Measurements from ENCODE around the gene UBASH3A. TPM values are rescaled to one million over a fixed set of nuclear protein-coding genes. Genes with fewer than 3 reads are reported as not detected.

The UBASH3A gene
- total RNA-seq, 3 donors from 2014 or later = 0.60 to 2.5 (median 1.8) TPM

- no peak overlapping the region for H3K4me3 ChIP-seq
- no peaks in the 10 kb centered on the region for H3K4me1 ChIP-seq (ENCODE audit: low read depth)
- TF ChIP-seq CTCF (IDR thresholded peaks at IDR 0.05) = no peak
- ATAC-seq (no peak), DNase-seq (no peak)
- no peaks in the 10 kb centered on the region for H3K36me3 ChIP-seq (ENCODE audit: low read depth)
- intact Hi-C loops (cut with DNase I, micrococcal nuclease) = no loop called here
- no peaks in the 10 kb centered on the region for H3K9me3 ChIP-seq
Observed at GRCh38 chr21:42417533-42417932, 13.8 kb downstream of the UBASH3A start.

- DNase-seq = no peak
- Histone ChIP-seq H3K4me1 (ENCODE audit: low read depth) (no peaks in the 10 kb centered on the region), H3K4me3 (no peak overlapping the region), H3K9me3 (no peaks in the 10 kb centered on the region), H3K36me3 (ENCODE audit: low read depth) (no peaks in the 10 kb centered on the region)
- no peak for ATAC-seq
- intact Hi-C loops (cut with DNase I, micrococcal nuclease) = no loop called here
- TF ChIP-seq CTCF (IDR thresholded peaks at IDR 0.05) = no peak
Observed at GRCh38 chr21:42418886-42419285, 15.2 kb downstream of the UBASH3A start.

- TF ChIP-seq CTCF (IDR thresholded peaks at IDR 0.05) = no peak
- no peaks in the 10 kb centered on the region for H3K4me1 ChIP-seq (ENCODE audit: low read depth)
- H3K9me3 ChIP-seq = no peaks in the 10 kb centered on the region
- intact Hi-C loops (cut with DNase I, micrococcal nuclease) = no loop called here
- no peak overlapping the region for H3K4me3 ChIP-seq
- no peaks in the 10 kb centered on the region for H3K36me3 ChIP-seq (ENCODE audit: low read depth)
- DNase-seq = no peak
- no peak for ATAC-seq
Observed at GRCh38 chr21:42419845-42420244, 16.1 kb downstream of the UBASH3A start.

GRCh38 chr21:42421018-42421793 is 17.5 kb downstream of the UBASH3A start:
- ATAC-seq (peak; percentile 80), DNase-seq (no peak)
- H3K4me3 ChIP-seq = no peak overlapping the region
- H3K9me3 ChIP-seq = no peaks in the 10 kb centered on the region
- intact Hi-C loops (cut with DNase I, micrococcal nuclease) = no loop called here
- TF ChIP-seq CTCF (IDR thresholded peaks at IDR 0.05) = no peak
- no peaks in the 10 kb centered on the region for H3K36me3 ChIP-seq (ENCODE audit: low read depth)
- no peaks in the 10 kb centered on the region for H3K4me1 ChIP-seq (ENCODE audit: low read depth)

GRCh38 chr21:42423197-42423675 is 19.5 kb downstream of the UBASH3A start:
- ATAC-seq (peak; percentile 14), DNase-seq (peak in 1 of 3 donors; percentile 19)
- no peak for TF ChIP-seq CTCF (IDR thresholded peaks at IDR 0.05)
- no peaks in the 10 kb centered on the region for H3K36me3 ChIP-seq (ENCODE audit: low read depth)
- H3K9me3 ChIP-seq = no peaks in the 10 kb centered on the region
- intact Hi-C loops (cut with DNase I, micrococcal nuclease) = no loop called here
- no peak overlapping the region for H3K4me3 ChIP-seq
- peaks cover 3% of the 10 kb centered on the region for H3K4me1 ChIP-seq (ENCODE audit: low read depth)
